B cell (primary cell): ENCODE data around the gene ACOX2.

Source experiments
- EZH2 ChIP-seq: IDR thresholded peaks from 2 replicates; pipeline ENCODE4 v1.6.1; 2012; ENCODE audit warnings: borderline replicate concordance, low read depth, mild to moderate bottlenecking, moderate library complexity, low read length; ENCODE audit not compliant: insufficient read depth, poor library complexity, severe bottlenecking
- TF ChIP-seq, protein P1 (sequence below): fragments of 200-600 bp; IDR thresholded peaks from one replicate; pipeline ENCODE4 v1.8.0; 2022; ENCODE audit warnings: antibody characterized with exemption, mild to moderate bottlenecking

DNA sequence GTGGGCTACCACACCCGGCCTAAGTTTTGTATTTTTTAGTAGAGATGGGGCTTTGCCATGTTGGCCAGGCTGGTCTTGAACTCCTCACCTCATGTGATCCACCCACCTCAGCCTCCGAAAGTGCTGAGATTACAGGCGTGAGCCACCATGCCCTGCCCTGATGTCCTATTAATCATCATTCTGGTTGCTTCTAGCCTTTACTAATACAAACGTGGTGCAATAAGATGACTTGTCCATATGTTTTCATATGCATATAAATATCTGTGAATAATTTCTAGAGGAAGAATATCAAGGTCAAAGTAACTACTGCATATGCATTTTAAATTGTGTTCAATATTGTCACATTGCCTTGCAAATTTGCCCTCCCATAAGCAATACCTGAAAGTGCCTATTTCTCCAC, 77.8 kb downstream of the ACOX2 start:
- TF ChIP-seq, protein P1, sequence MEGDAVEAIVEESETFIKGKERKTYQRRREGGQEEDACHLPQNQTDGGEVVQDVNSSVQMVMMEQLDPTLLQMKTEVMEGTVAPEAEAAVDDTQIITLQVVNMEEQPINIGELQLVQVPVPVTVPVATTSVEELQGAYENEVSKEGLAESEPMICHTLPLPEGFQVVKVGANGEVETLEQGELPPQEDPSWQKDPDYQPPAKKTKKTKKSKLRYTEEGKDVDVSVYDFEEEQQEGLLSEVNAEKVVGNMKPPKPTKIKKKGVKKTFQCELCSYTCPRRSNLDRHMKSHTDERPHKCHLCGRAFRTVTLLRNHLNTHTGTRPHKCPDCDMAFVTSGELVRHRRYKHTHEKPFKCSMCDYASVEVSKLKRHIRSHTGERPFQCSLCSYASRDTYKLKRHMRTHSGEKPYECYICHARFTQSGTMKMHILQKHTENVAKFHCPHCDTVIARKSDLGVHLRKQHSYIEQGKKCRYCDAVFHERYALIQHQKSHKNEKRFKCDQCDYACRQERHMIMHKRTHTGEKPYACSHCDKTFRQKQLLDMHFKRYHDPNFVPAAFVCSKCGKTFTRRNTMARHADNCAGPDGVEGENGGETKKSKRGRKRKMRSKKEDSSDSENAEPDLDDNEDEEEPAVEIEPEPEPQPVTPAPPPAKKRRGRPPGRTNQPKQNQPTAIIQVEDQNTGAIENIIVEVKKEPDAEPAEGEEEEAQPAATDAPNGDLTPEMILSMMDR = no peak
- no peak for TF ChIP-seq EZH2
